OCI-LY7 (cell line): ENCODE measurements around the gene UBA52. TPM values are rescaled to one million over a fixed set of nuclear protein-coding genes. Genes with fewer than 3 reads are reported as not detected.

Source experiments
- BruUV-seq: library from RNA; stranded (reverse); fragments of 400-500 nt; replicated peaks from 2 replicates; lab custom pipeline; 2021; lab: Mats Ljungman, UMichigan
- CTCF ChIA-PET: fragments of 300-600 bp; sonication (Branson Sonifier 250); formaldehyde crosslinking; loops from one replicate; lab custom pipeline; 2022; ENCODE audit warnings: antibody characterized with exemption; ENCODE audit not compliant: unreplicated experiment; lab: Charles Lee
- POLR2A ChIA-PET: fragments of 300-600 bp; sonication (Branson Sonifier 250); formaldehyde crosslinking; loops from one replicate; lab custom pipeline; 2022; ENCODE audit warnings: antibody characterized with exemption; lab: Charles Lee
- DNase-seq: peaks from one replicate; pipeline ENCODE4 v3.0.0-alpha.2; 2015; ENCODE audit warnings: low spot score
- H2AFZ ChIP-seq: fragments of 200-600 bp; sonication (generic), shearing (Covaris generic); 2 replicates; pipeline ENCODE4 v1.6.1; 2014; ENCODE audit warnings: mild to moderate bottlenecking, antibody characterized with exemption, low read length, moderate library complexity
- H3K27ac ChIP-seq: fragments of 200-600 bp; sonication (generic); 2 replicates; pipeline ENCODE4 v1.5.1; 2014; ENCODE audit warnings: mixed run types, low read depth, mild to moderate bottlenecking, moderate library complexity, low read length, inconsistent platforms; ENCODE audit not compliant: poor library complexity, severe bottlenecking
- H3K36me3 ChIP-seq: fragments of 200-600 bp; sonication (generic); 2 replicates; pipeline ENCODE4 v1.6.1; 2014; ENCODE audit warnings: mild to moderate bottlenecking, antibody characterized with exemption, low read length, moderate library complexity, mixed read lengths; ENCODE audit not compliant: insufficient read depth
- H3K4me1 ChIP-seq: fragments of 200-600 bp; sonication (generic); 2 replicates; pipeline ENCODE4 v1.5.1; 2014; ENCODE audit warnings: mild to moderate bottlenecking, low read length; ENCODE audit not compliant: insufficient read depth, poor library complexity, severe bottlenecking
- H3K4me2 ChIP-seq: fragments of 200-600 bp; sonication (generic); 2 replicates; pipeline ENCODE4 v1.6.1; 2014; ENCODE audit warnings: mild to moderate bottlenecking, low read length
- H3K4me3 ChIP-seq: fragments of 200-600 bp; sonication (generic); 2 replicates; pipeline ENCODE4 v1.5.1; 2014; ENCODE audit warnings: mild to moderate bottlenecking, low read depth, low read length; ENCODE audit not compliant: poor library complexity, severe bottlenecking
- H3K79me2 ChIP-seq: fragments of 200-600 bp; sonication (generic); 2 replicates; pipeline ENCODE4 v1.6.1; 2016; ENCODE audit warnings: low read depth, mild to moderate bottlenecking, low read length, moderate library complexity, mixed read lengths; ENCODE audit not compliant: insufficient read depth
- H3K9me2 ChIP-seq: fragments of 200-600 bp; sonication (generic); 2 replicates; pipeline ENCODE4 v1.6.1; 2016; ENCODE audit warnings: mild to moderate bottlenecking, low read length, mixed read lengths; ENCODE audit not compliant: insufficient read depth
- H3K9me3 ChIP-seq: fragments of 200-600 bp; sonication (generic); 2 replicates; pipeline ENCODE4 v1.6.1; 2014; ENCODE audit warnings: mild to moderate bottlenecking, mixed run types, low read length, mixed read lengths
- H4K20me1 ChIP-seq: fragments of 200-600 bp; sonication (generic); 2 replicates; pipeline ENCODE4 v1.6.1; 2014; ENCODE audit warnings: mild to moderate bottlenecking, antibody characterized with exemption, low read length, moderate library complexity, mixed read lengths; ENCODE audit not compliant: insufficient read depth
- EZH2phosphoT487 ChIP-seq: fragments of 200-600 bp; sonication (generic); IDR thresholded peaks from 2 replicates; pipeline ENCODE4 v1.6.1; 2018; ENCODE audit warnings: low read depth, borderline replicate concordance, mild to moderate bottlenecking, mixed run types, antibody characterized with exemption, low read length, moderate library complexity, mixed read lengths
- intact Hi-C: fragments of 100-400 bp; cut with micrococcal nuclease; formaldehyde crosslinking; loops from one replicate; pipeline ENCODE4 v1.10.0; 2022; ENCODE audit not compliant: unreplicated experiment
- total RNA-seq, 2 experiments: library from RNA; depleted of rRNA in 1 of 2; stranded (reverse); fragments of >200 nt in 1 of 2; shearing (Covaris generic) in 1 of 2; gene quantifications; 2 replicates each; pipeline ENCODE4 v1.2.3, GENCODE V29; 2014 to 2022
- TF ChIP-seq, protein P1 (sequence below): fragments of 200-600 bp; sonication (generic); conservative IDR thresholded peaks from 2 replicates; pipeline ENCODE4 v1.5.1; 2014; ENCODE audit warnings: mild to moderate bottlenecking, antibody characterized with exemption, low read length, moderate library complexity, mixed read lengths

UBA52 gene
- total RNA-seq, 2 experiments from 2014 or later = 1,496 to 1,580 TPM

DNA sequence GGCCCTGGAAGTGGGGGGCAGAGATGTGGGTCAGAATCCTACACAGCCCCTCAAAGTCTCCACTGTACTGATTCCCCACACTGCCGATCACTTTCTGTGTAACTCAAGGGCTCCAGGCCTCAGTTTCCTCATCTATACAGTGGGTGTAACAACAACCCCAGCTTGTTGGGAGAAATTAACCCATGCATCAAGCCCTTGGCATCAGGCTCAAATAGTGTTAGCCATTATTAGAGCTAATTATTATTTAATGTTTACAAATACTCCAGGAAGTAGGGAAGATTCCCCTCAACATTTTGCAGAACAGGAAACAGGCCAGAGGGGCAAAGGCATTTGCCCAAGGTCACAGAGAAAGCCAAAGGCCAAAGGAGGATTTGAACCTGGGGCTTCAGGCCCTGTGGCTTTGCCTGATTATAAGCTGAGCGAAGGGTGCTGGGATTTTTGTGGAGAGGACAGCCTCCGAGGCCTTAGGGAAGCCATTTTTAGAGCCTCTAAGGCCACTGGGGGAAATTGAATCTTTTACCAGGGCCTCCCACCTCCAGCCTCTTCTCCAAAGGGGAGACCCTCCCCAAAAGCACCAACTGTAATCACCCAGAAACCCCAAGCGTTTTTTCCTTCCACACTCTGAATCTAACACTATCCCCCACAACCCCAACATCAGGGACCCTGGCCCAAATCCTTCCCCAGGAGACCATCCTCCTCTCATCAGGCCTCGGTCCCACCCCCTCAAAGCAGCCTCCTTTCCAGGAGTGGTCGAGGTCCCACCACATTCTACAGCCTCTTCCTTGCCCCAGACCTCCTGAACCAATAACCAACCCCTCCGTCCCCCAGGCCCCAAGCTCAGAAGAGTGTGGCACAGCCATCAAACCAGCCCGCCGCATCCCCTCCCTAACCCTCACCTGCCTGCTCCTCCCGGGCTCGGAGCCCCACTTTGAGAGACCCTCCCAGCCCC, 29.4 kb upstream of the UBA52 start:
- Histone ChIP-seq H3K9me2 (no peaks in the 10 kb centered on the region), H3K9me3 (no peaks in the 10 kb centered on the region), H3K27ac (peak overlapping the region; percentile 40), H3K79me2 (peaks cover 12% of the 10 kb centered on the region), H3K4me3 (peak overlapping the region; percentile 76), H3K4me2 (peak overlapping the region; percentile 99), H2AFZ (no peak overlapping the region), H4K20me1 (no peaks in the 10 kb centered on the region), H3K4me1 (peaks cover 19% of the 10 kb centered on the region), H3K36me3 (peaks cover 40% of the 10 kb centered on the region)
- intact Hi-C loops = loop anchor here (2.0 kb wide), 1 partner anchor 47 kb away; the partner anchor contains the start of gene REX1BD
- peak; percentile 28 for DNase-seq
- POLR2A ChIA-PET = interaction anchor here (0.6 to 1.0 kb wide), 3 partner anchors 10 to 150 kb away, joined by 3 to 5 read pairs (median 3); no protein-coding TSS in a partner anchor
- CTCF ChIA-PET = interaction anchor here (0.6 kb wide), 2 partner anchors 11 to 21 kb away, joined by 3 read pairs; no protein-coding TSS in a partner anchor
- TF ChIP-seq, protein P1, sequence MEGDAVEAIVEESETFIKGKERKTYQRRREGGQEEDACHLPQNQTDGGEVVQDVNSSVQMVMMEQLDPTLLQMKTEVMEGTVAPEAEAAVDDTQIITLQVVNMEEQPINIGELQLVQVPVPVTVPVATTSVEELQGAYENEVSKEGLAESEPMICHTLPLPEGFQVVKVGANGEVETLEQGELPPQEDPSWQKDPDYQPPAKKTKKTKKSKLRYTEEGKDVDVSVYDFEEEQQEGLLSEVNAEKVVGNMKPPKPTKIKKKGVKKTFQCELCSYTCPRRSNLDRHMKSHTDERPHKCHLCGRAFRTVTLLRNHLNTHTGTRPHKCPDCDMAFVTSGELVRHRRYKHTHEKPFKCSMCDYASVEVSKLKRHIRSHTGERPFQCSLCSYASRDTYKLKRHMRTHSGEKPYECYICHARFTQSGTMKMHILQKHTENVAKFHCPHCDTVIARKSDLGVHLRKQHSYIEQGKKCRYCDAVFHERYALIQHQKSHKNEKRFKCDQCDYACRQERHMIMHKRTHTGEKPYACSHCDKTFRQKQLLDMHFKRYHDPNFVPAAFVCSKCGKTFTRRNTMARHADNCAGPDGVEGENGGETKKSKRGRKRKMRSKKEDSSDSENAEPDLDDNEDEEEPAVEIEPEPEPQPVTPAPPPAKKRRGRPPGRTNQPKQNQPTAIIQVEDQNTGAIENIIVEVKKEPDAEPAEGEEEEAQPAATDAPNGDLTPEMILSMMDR = no peak
- TF ChIP-seq EZH2phosphoT487 = no peak
- BruUV-seq = no TSS peak

DNA sequence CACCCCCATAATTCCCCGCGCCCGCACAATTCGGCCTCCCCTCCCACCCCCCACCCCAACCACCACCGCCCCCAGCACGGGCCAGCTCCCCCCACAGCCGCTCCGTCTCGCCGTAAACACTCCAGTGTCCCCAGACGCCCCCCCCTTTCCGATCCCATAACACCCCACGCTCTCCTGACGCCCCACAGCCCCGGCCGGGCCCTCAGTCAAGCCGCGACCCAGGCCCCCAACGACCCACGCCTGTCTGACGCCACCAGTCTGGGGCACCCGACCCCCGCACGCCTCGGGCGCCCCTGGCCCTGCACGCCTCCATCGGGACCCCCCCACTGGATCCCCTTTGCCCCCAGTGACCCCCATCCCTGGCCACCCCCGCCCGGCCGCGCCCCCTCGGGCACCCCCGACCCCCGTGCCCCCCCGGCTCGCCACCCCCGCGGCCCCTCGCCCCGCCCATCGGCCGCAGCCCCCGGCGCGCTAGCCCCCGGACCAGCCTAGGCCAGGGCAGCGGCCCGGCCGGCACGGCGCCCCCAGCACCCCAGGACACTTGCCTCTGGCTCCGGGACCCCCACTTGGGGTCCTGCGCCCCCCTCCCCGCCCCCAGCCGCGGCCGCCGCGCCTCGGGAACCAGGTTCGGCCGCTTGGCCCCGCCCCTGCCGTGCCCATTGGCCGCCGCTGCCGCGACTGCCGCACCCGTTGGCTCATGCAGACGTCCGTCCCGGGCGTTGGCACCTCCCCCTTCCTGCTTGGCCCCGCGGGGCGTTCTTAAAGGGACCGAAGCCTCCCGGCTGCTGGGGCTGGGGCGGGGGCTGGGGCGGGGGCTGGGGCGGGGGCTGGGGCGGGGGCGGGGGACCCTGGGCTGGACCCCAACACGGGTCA, 28.5 kb upstream of the UBA52 start, which contains the start of gene FKBP8:
TSS of gene FKBP8 (minus strand) at position 633 of the 873 bp plus-strand sequence. CDS start 1,603 bp downstream, outside the sequence.
- peak; percentile 94 for DNase-seq
- Histone ChIP-seq H3K9me3 (no peaks in the 10 kb centered on the region), H3K4me3 (peak within 1 kb of the TSS; percentile 76), H3K4me1 (peaks cover 19% of the 10 kb centered on the region), H3K79me2 (peaks cover 12% of the 10 kb centered on the region), H2AFZ (peak within 1 kb of the TSS; percentile 85), H4K20me1 (no peaks in the 10 kb centered on the region), H3K4me2 (peak within 1 kb of the TSS; percentile 99), H3K27ac (peak within 1 kb of the TSS; percentile 54), H3K36me3 (peaks cover 31% of the 10 kb centered on the region), H3K9me2 (no peaks in the 10 kb centered on the region)
- no TSS peak for BruUV-seq
- ChIA-PET POLR2A (interaction anchor here (1.0 to 1.8 kb wide), 9 partner anchors 11 to 119 kb away, joined by 3 to 16 read pairs (median 4); partner anchors contain the start of genes ELL, KXD1, REX1BD and UBA52), CTCF (interaction anchor here (0.6 to 1.4 kb wide), 3 partner anchors 12 to 22 kb away, joined by 3 to 4 read pairs (median 3); partner anchors contain the start of gene ELL)
- intact Hi-C loops = loop anchor here (1.0 to 2.0 kb wide), 2 partner anchors 21 to 46 kb away; partner anchors contain the start of genes ELL and REX1BD
- no peak for TF ChIP-seq EZH2phosphoT487
- TF ChIP-seq, protein P1 = no peak
